ENCODE measurements around the gene ZNF362.

The ZNF362 gene

DNA sequence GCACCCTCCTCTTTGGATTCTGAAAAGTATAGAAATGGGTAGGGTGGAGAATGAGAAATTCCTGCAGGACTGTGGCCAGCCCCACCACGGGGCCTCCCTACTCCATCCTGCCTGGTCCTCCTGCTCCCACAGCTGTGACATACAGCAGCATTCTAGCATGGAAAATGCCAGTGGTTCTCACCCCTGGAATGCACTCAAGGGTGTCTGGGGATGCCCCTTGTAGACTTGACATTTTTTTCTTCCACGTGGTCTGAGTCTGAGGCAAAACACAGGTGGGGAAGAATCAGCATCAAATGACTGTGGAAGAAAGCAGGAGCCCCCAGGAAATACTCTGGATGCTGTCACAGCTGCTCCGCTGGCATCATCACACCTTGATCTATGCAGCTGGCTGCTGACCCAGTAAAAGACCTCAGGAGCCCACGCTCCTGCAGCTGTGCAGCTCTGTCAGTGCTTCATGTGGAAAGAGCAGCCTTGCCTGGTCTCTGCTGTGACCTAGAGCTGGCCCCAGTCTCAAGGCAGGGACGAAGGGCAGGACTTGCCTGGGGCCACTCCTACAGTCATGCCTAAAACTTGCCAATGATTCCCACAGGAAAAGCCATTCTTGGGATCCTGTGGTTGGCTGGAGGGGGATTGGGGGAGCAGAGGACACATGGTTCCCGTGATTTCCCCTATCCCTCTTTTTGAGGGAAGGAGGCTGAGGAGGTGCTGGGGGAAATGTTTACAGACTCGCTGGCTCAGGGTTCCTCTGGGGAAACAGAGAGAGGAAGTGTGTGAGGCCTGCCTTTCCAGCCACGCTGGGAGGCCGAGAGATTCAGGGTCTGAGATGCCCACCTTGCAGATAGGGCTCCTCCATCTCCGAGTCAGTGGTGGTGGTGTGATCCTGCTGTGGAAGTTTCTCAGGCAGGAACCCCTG lies 75.4 kb downstream of the ZNF362 start:
- Histone ChIP-seq H3K27me3 (replicated peaks; ENCODE audit: control insufficient read depth, insufficient read depth, low read length, poor library complexity, severe bottlenecking) (no peaks in the 10 kb centered on the region), H3K4me3 (ENCODE audit: insufficient read depth, low read depth, low read length, poor library complexity, severe bottlenecking) (no peak overlapping the region), H3K27ac (ENCODE audit: insufficient read depth, low read length, poor library complexity, severe bottlenecking) (no peak overlapping the region), H3K9me3 (ENCODE audit: control insufficient read depth, low read length) (no peaks in the 10 kb centered on the region), H3K4me1 (ENCODE audit: control insufficient read depth, insufficient read depth, low read length, poor library complexity, severe bottlenecking) (no peaks in the 10 kb centered on the region), H3K36me3 (ENCODE audit: control insufficient read depth, insufficient read depth, low read length) (peaks cover 73% of the 10 kb centered on the region)
- no peak for DNase-seq

DNA sequence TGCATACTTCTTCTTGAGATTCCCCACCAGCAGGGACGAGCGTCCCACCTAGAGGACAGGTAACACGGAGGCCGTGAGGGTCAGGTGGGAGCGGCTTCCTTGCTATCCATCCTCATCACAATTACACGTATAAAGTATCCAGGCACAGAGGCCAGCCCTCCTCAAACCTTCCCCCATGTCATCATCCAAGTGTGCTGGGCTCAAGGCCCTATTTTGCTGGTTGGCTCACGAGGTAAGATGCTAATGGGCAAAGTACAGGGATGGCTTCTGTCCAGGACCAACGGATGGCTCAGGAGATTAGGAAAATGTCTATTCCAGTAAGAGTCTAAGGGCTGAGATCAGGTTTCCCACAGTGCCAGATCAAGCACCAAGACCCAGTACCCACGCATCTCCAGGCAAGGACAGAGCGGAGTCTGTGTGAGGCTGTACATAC lies 76.1 kb downstream of the ZNF362 start:
- Histone ChIP-seq H3K36me3 (ENCODE audit: control insufficient read depth, insufficient read depth, low read length) (peaks cover 66% of the 10 kb centered on the region), H3K27me3 (replicated peaks; ENCODE audit: control insufficient read depth, insufficient read depth, low read length, poor library complexity, severe bottlenecking) (no peaks in the 10 kb centered on the region), H3K9me3 (ENCODE audit: control insufficient read depth, low read length) (no peaks in the 10 kb centered on the region), H3K27ac (ENCODE audit: insufficient read depth, low read length, poor library complexity, severe bottlenecking) (no peak overlapping the region), H3K4me3 (ENCODE audit: insufficient read depth, low read depth, low read length, poor library complexity, severe bottlenecking) (no peak overlapping the region), H3K4me1 (ENCODE audit: control insufficient read depth, insufficient read depth, low read length, poor library complexity, severe bottlenecking) (no peaks in the 10 kb centered on the region)
- DNase-seq = no peak

GRCh38 chr1:33332881-33333280 lies 76.6 kb downstream of the ZNF362 start:
- Histone ChIP-seq H3K4me1 (ENCODE audit: control insufficient read depth, insufficient read depth, low read length, poor library complexity, severe bottlenecking) (no peaks in the 10 kb centered on the region), H3K36me3 (ENCODE audit: control insufficient read depth, insufficient read depth, low read length) (peaks cover 61% of the 10 kb centered on the region), H3K9me3 (ENCODE audit: control insufficient read depth, low read length) (no peaks in the 10 kb centered on the region), H3K27ac (ENCODE audit: insufficient read depth, low read length, poor library complexity, severe bottlenecking) (no peak overlapping the region), H3K4me3 (ENCODE audit: insufficient read depth, low read depth, low read length, poor library complexity, severe bottlenecking) (no peak overlapping the region), H3K27me3 (replicated peaks; ENCODE audit: control insufficient read depth, insufficient read depth, low read length, poor library complexity, severe bottlenecking) (no peaks in the 10 kb centered on the region)
- DNase-seq = no peak

DNA sequence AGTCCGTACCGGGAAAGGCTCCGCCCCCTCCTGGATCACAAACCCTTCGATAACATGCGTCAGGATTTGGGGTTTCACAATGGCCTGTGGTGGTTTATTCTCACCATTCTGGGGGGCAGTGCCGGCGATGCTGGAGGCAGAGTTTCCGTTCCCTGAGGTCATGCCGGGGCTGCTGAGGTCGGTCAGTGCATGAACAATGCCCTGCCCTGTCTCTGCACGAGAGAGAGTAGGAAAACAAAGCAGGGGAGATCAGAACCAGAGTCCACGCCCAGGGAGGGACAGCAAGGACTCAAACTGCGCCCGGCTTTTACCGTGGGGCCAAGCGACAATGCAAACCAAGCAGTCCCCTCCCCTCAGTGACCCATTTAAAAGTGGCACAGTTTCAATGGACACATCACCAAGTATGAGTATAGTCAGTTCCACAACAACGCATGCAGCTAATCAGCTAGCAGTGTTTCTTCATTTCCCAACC lies 77.8 kb downstream of the ZNF362 start:
- no peaks in the 10 kb centered on the region for H3K4me1 ChIP-seq (ENCODE audit: control insufficient read depth, insufficient read depth, low read length, poor library complexity, severe bottlenecking)

DNA sequence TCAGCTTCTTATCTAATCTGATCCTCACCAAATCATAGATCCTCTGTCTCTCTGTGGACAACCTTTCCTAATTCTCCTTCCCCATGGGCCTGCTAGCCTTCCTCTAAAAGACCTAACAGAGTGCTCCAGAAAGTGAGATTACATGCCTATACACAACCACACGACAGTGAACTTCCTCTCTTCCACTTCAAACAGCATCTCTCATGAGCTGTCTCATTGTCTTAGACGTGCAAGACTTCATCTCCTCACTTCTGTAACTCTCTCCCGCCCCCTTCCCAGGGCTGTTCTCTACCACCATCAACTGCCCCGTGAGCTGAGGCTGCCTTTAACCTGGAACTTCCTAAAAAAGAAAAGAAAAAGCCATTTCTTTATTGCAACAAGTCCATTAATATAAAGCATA lies 78.7 kb downstream of the ZNF362 start:
- Histone ChIP-seq H3K27me3 (replicated peaks; ENCODE audit: control insufficient read depth, insufficient read depth, low read length, poor library complexity, severe bottlenecking) (no peaks in the 10 kb centered on the region), H3K4me1 (ENCODE audit: control insufficient read depth, insufficient read depth, low read length, poor library complexity, severe bottlenecking) (no peaks in the 10 kb centered on the region), H3K27ac (ENCODE audit: insufficient read depth, low read length, poor library complexity, severe bottlenecking) (no peak overlapping the region), H3K4me3 (ENCODE audit: insufficient read depth, low read depth, low read length, poor library complexity, severe bottlenecking) (no peak overlapping the region), H3K36me3 (ENCODE audit: control insufficient read depth, insufficient read depth, low read length) (peaks cover 40% of the 10 kb centered on the region), H3K9me3 (ENCODE audit: control insufficient read depth, low read length) (no peaks in the 10 kb centered on the region)
- no peak for DNase-seq

More for the DNA sequence above, 77.8 kb downstream of the ZNF362 start:
- no peak for DNase-seq
- H3K36me3 ChIP-seq (ENCODE audit: control insufficient read depth, insufficient read depth, low read length) = peaks cover 49% of the 10 kb centered on the region
- no peak overlapping the region for H3K4me3 ChIP-seq (ENCODE audit: insufficient read depth, low read depth, low read length, poor library complexity, severe bottlenecking)
- H3K27ac ChIP-seq (ENCODE audit: insufficient read depth, low read length, poor library complexity, severe bottlenecking) = no peak overlapping the region
- H3K9me3 ChIP-seq (ENCODE audit: control insufficient read depth, low read length) = no peaks in the 10 kb centered on the region
- H3K27me3 ChIP-seq (replicated peaks; ENCODE audit: control insufficient read depth, insufficient read depth, low read length, poor library complexity, severe bottlenecking) = no peaks in the 10 kb centered on the region

DNA sequence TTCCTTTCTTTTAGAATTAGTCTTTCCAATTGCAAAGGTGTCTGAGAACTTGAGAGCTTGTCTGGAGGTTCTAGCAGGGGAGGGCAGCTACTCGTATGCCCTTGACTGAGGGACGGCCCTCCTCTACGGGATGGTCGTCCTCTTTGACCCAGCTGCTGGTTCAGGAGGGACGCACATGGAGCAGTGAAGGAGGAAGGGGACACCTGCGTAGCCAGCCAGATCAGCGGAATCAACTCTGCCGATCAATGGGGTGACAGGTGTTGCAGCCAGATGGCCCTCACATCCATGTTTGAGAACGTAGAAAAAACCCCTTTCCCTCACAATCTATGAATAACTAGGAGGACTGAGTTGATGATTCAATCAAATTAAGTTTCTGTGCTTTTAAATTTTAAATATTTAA lies 80.3 kb downstream of the ZNF362 start:
- no peak overlapping the region for H3K4me3 ChIP-seq (ENCODE audit: insufficient read depth, low read depth, low read length, poor library complexity, severe bottlenecking)
- H3K4me1 ChIP-seq (ENCODE audit: control insufficient read depth, insufficient read depth, low read length, poor library complexity, severe bottlenecking) = no peaks in the 10 kb centered on the region

DNA sequence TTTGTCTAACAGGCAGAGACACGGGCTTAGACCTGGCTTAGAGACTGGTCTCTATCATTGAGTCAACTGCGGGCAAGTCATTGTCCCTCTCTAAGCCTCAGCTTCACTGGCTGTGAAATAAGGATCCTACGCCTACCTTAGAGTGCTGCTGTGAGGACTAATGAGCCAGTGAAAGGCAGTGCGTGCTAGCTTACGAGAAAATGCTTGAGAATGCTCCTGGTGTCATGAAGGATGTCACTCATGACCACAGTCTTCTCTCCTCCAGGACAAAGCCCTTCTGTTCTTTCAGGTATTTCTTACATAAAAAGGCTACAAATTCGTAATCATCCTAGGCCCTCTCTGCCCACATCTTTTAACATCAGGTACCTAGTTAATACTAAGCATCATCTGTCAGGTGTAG lies 81.1 kb downstream of the ZNF362 start:
- Histone ChIP-seq H3K27ac (ENCODE audit: insufficient read depth, low read length, poor library complexity, severe bottlenecking) (no peak overlapping the region), H3K4me1 (ENCODE audit: control insufficient read depth, insufficient read depth, low read length, poor library complexity, severe bottlenecking) (no peaks in the 10 kb centered on the region), H3K36me3 (ENCODE audit: control insufficient read depth, insufficient read depth, low read length) (peaks cover 21% of the 10 kb centered on the region), H3K27me3 (replicated peaks; ENCODE audit: control insufficient read depth, insufficient read depth, low read length, poor library complexity, severe bottlenecking) (no peaks in the 10 kb centered on the region), H3K4me3 (ENCODE audit: insufficient read depth, low read depth, low read length, poor library complexity, severe bottlenecking) (no peak overlapping the region), H3K9me3 (ENCODE audit: control insufficient read depth, low read length) (no peaks in the 10 kb centered on the region)
- DNase-seq = no peak

More for the DNA sequence above, 80.3 kb downstream of the ZNF362 start:
- no peaks in the 10 kb centered on the region for H3K9me3 ChIP-seq (ENCODE audit: control insufficient read depth, low read length)
- no peak for DNase-seq
- peaks cover 24% of the 10 kb centered on the region for H3K36me3 ChIP-seq (ENCODE audit: control insufficient read depth, insufficient read depth, low read length)
- no peaks in the 10 kb centered on the region for H3K27me3 ChIP-seq (replicated peaks; ENCODE audit: control insufficient read depth, insufficient read depth, low read length, poor library complexity, severe bottlenecking)
- no peak overlapping the region for H3K27ac ChIP-seq (ENCODE audit: insufficient read depth, low read length, poor library complexity, severe bottlenecking)

GRCh38 chr1:33338048-33338439 lies 81.8 kb downstream of the ZNF362 start:
- Histone ChIP-seq H3K9me3 (ENCODE audit: control insufficient read depth, low read length) (no peaks in the 10 kb centered on the region), H3K4me1 (ENCODE audit: control insufficient read depth, insufficient read depth, low read length, poor library complexity, severe bottlenecking) (no peaks in the 10 kb centered on the region), H3K36me3 (ENCODE audit: control insufficient read depth, insufficient read depth, low read length) (peaks cover 15% of the 10 kb centered on the region), H3K27ac (ENCODE audit: insufficient read depth, low read length, poor library complexity, severe bottlenecking) (no peak overlapping the region), H3K27me3 (replicated peaks; ENCODE audit: control insufficient read depth, insufficient read depth, low read length, poor library complexity, severe bottlenecking) (no peaks in the 10 kb centered on the region), H3K4me3 (ENCODE audit: insufficient read depth, low read depth, low read length, poor library complexity, severe bottlenecking) (no peak overlapping the region)
- no peak for DNase-seq

DNA sequence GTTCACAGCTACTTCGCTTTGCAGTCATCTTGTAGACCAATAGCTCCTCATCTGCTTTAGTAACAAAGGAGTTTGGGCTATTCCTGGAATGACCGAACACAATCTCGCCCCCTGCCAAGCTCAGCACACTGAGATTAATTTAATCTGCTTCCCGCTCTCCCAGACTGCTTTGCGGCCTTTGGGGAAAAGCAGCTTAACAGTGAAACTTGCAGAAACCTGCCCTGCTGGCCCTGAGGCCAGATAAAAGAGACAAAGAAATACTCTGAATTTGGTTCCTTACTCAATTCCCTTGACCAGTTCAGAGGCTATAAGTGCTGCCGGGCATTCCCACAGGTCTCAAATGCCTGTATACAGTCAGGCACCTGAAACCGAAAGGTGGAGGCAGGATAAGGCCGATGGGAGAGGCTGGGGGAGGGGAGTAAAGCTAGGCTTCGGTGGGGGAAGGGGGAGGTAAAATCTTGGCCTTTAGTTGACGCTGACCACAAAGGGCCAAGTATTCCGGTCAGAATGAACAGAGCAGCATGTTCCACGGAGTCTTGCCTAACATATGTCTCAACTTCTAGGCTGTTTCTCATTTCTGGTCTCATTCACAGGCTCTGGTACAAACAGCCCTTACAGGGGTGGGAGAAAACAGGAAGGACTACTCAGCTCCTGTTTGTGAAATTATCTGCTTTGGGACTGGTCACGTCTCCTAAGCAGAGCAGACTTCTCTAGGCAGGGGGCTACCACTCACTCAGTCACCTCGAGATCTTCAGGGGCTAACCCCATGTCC lies 82.3 kb downstream of the ZNF362 start:
- H3K27me3 ChIP-seq (replicated peaks; ENCODE audit: control insufficient read depth, insufficient read depth, low read length, poor library complexity, severe bottlenecking) = no peaks in the 10 kb centered on the region
- DNase-seq = no peak
- H3K4me3 ChIP-seq (ENCODE audit: insufficient read depth, low read depth, low read length, poor library complexity, severe bottlenecking) = no peak overlapping the region
- no peak overlapping the region for H3K27ac ChIP-seq (ENCODE audit: insufficient read depth, low read length, poor library complexity, severe bottlenecking)
- H3K9me3 ChIP-seq (ENCODE audit: control insufficient read depth, low read length) = no peaks in the 10 kb centered on the region
- H3K4me1 ChIP-seq (ENCODE audit: control insufficient read depth, insufficient read depth, low read length, poor library complexity, severe bottlenecking) = no peaks in the 10 kb centered on the region
- peaks cover 11% of the 10 kb centered on the region for H3K36me3 ChIP-seq (ENCODE audit: control insufficient read depth, insufficient read depth, low read length)

- Histone ChIP-seq H3K4me1 (ENCODE audit: control insufficient read depth, insufficient read depth, low read length, poor library complexity, severe bottlenecking) (no peaks in the 10 kb centered on the region), H3K36me3 (ENCODE audit: control insufficient read depth, insufficient read depth, low read length) (peaks cover 8% of the 10 kb centered on the region), H3K4me3 (ENCODE audit: insufficient read depth, low read depth, low read length, poor library complexity, severe bottlenecking) (no peak overlapping the region), H3K9me3 (ENCODE audit: control insufficient read depth, low read length) (no peaks in the 10 kb centered on the region), H3K27me3 (replicated peaks; ENCODE audit: control insufficient read depth, insufficient read depth, low read length, poor library complexity, severe bottlenecking) (no peaks in the 10 kb centered on the region), H3K27ac (ENCODE audit: insufficient read depth, low read length, poor library complexity, severe bottlenecking) (no peak overlapping the region)
- DNase-seq = no peak
These were observed 83.1 kb downstream of the ZNF362 start for GRCh38 chr1:33339413-33339812.
